Activated T-cell treated with anti-CD3 and anti-CD28 coated beads, Interleukin-2, amount 50 U/mL, for 24 hours (primary cell): Measurements from ENCODE around the gene CHKA.

Experiments used
- DNase-seq: peaks from one replicate; pipeline ENCODE4 v3.0.0-alpha.2; 2020
- H3K27ac Mint-ChIP-seq: 2 replicates; pipeline ENCODE4 v1.8.0; 2020; ENCODE audit warnings: mild to moderate bottlenecking, mixed read lengths
- H3K27me3 Mint-ChIP-seq: 2 replicates; pipeline ENCODE4 v1.8.0; 2020; ENCODE audit warnings: mixed read lengths
- H3K36me3 Mint-ChIP-seq: 2 replicates; pipeline ENCODE4 v1.8.0; 2020; ENCODE audit warnings: low read depth, mixed read lengths
- H3K4me1 Mint-ChIP-seq: 2 replicates; pipeline ENCODE4 v1.8.0; 2020; ENCODE audit warnings: low read depth, mixed read lengths
- H3K4me3 Mint-ChIP-seq: 2 replicates; pipeline ENCODE4 v1.8.0; 2020; ENCODE audit warnings: mild to moderate bottlenecking, moderate library complexity, mixed read lengths
- H3K9me3 Mint-ChIP-seq: 2 replicates; pipeline ENCODE4 v1.8.0; 2020; ENCODE audit warnings: mixed read lengths

CHKA gene

DNA sequence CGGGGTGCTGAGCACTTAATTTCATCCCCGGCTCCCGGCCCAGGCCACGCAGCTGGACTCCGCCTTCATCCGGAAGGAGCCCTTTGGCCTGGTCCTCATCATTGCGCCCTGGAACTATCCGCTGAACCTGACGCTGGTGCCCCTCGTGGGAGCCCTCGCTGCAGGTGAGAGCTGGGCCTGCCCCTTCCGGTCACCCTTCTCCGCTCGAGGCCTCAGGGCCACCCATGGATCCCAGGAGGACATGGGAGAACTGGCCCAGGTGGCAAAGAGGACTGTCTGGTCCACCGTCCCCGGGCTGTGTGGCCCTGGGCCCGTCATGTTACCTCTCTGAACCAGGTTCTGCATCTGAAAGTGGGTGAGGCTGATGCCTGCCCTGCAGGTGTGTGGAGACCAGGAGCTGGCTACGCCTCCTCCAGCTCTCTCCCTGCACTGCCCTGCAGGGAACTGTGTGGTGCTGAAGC is 102.4 kb downstream of the CHKA start:
- no peak overlapping the region for H3K4me3 Mint-ChIP-seq
- H3K36me3 Mint-ChIP-seq: no peaks in the 10 kb centered on the region
- no peaks in the 10 kb centered on the region for H3K9me3 Mint-ChIP-seq
- H3K27ac Mint-ChIP-seq: no peak overlapping the region
- no peak for DNase-seq
- no peaks in the 10 kb centered on the region for H3K27me3 Mint-ChIP-seq
- no peaks in the 10 kb centered on the region for H3K4me1 Mint-ChIP-seq

DNA sequence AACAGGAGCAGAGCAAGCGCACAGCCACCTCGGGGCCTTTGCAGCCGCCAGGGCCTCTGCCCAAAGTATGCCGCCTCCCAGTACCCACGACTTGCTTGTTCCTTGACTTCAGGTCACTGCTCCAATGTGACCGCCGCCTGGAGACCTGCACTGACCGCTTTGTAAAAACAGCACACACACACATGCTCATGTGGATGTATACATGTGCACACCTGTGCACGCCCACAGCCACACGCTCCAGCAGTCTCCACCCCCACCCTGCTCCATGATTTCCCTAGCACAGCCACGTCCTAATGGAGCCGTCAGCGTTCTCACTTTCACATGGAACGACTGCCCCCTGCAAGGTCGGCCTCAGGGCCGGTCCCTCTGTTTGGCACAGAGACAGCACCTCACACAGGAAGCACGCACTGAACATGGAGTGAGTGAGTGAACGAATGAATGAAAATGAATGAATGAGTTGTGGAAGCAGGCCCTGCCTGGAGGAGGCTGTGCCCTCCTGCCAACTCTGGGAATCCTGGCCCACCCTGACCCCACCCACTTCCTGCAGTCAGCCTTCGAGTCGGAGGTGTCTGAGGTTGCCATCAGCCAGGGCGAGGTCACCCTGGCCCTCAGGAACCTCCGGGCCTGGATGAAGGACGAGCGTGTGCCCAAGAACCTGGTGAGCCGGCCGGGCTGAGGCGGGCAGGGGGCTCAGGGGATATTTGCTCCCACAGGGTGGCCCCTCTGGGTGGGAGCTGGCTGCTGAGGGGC is 103.0 kb downstream of the CHKA start:
- no peak for DNase-seq
- H3K4me3 Mint-ChIP-seq: no peak overlapping the region
- no peaks in the 10 kb centered on the region for H3K36me3 Mint-ChIP-seq
- H3K9me3 Mint-ChIP-seq: no peaks in the 10 kb centered on the region
- no peak overlapping the region for H3K27ac Mint-ChIP-seq
- H3K4me1 Mint-ChIP-seq: no peaks in the 10 kb centered on the region
- H3K27me3 Mint-ChIP-seq: no peaks in the 10 kb centered on the region

DNA sequence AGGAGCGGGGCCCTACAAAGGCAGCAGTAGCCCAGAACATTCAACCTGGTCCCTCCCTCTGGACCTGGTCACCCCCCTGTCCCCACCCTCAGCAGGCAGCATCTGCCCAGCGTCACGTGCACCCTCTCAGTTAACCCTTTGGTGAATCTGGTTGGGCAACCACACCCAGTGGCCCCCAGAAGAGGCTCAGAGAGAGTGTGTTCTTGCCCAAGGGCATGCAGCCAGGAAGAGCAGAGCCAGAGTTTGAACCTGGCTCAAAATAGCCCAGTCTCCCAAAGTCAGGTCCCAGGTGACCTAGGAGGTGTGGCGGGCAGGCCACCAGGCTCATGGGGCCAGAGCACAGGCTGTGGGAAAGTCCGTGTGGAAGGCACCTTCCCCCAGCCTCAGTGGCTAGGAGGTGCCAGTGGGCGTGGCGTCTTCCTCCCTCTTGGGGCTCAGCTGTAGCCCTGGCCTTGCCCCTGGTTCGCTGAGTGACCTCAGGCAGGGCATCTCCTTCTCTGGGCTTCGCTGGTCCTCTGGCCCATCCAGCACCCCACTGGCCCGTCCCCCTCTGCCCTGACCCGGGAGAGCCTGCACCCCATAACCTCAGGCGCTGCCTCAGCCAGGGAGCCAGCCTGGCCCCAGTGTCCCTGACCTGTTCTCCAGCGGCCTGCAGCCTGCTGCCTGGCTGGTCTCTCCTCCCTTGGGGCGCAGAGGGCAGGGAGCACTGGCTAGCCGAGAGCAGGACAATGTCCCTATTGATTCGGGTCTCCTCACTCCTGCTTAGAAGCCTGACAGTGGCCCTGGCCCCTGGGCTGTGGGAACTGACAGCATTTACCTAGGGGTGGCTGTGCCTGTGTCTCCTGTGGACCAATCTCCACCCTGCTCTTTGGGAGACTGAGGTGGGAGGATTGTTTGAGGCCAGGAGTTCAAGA is 104.0 kb downstream of the CHKA start:
- no peaks in the 10 kb centered on the region for H3K4me1 Mint-ChIP-seq
- DNase-seq: no peak
- no peaks in the 10 kb centered on the region for H3K27me3 Mint-ChIP-seq
- H3K4me3 Mint-ChIP-seq: no peak overlapping the region
- H3K27ac Mint-ChIP-seq: no peak overlapping the region
- H3K9me3 Mint-ChIP-seq: no peaks in the 10 kb centered on the region
- H3K36me3 Mint-ChIP-seq: no peaks in the 10 kb centered on the region

DNA sequence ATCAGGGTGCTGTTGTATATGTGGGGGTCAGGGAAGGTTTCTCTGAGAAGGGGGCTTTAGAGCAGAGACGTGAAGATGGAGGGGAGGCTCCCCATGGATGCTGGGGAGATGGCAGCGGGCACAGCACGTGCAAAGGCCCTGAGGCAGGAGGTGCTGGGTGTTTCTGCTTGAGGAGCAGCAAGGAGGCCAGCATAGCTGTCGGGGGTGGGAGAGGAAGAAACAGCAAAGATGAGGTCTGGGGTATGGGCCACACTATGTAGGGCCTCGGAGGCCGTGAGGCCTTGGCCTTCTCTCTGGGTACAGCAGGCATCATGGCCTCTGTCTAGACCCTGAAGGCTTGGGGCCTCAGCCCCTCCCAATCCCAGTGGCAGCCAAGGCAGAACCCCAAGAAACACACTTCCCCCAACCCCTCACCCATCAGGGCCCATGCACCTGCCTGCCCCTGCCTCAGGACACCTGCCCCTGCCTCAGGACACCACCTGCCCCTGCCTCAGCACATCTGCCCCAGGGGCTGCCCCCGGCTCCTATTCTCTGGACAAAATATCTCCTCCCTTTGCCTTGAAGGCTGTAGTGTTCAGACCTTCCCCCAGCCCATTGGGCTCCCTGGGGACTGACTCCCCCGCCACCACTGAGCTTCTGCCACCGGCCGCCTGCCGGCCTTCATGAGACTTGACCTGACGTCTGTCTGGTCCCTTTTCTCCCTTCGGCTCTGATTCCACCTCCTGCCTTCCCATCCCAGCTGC is 104.9 kb downstream of the CHKA start:
- Mint-ChIP-seq H3K27ac (no peak overlapping the region), H3K36me3 (no peaks in the 10 kb centered on the region), H3K9me3 (no peaks in the 10 kb centered on the region), H3K4me1 (no peaks in the 10 kb centered on the region), H3K27me3 (no peaks in the 10 kb centered on the region), H3K4me3 (no peak overlapping the region)
- DNase-seq: no peak

DNA sequence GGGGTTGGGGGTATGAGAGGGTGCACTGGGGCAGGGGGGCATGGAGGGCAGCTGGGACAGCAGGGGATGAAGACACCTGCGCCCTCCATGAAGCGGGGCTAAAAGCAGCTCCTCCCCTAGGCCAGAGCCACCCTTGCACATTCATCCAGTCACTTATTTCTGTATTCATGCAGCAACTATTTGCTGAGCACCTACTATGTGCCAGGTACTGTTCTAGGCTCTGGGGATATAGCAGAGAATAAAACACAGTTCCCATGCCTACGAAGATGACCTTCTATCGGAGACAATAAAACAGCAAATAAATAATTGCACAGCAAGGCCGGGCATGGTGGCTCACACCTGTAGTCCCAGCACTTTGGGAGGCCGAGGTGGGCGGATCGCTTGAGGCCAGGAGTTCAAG is 105.7 kb downstream of the CHKA start:
- Mint-ChIP-seq H3K36me3 (no peaks in the 10 kb centered on the region), H3K27me3 (no peaks in the 10 kb centered on the region), H3K4me3 (no peak overlapping the region), H3K27ac (no peak overlapping the region), H3K9me3 (no peaks in the 10 kb centered on the region), H3K4me1 (no peaks in the 10 kb centered on the region)
- DNase-seq: no peak

DNA sequence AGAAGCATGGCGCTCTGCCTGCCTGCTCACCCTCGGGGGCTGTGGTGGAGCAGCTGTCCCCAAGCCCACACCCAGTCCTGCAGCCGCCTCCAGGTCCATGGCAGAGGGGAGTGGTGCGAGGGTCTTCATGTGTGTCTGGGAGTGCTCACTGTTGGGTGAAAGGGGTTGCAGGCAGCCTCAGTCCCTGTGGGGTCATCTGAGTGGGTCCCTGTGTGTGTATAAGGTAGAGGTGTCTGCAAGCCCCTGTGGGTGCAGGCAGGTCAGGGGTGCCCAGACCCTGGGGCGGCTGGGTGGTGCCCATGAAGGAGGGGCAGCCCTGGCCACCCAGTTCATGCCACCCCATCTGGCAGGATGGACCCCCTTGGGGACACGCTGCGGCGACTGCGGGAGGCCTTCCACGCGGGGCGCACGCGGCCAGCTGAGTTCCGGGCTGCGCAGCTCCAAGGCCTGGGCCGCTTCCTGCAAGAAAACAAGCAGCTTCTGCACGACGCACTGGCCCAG is 106.2 kb downstream of the CHKA start:
- no peak overlapping the region for H3K4me3 Mint-ChIP-seq
- H3K9me3 Mint-ChIP-seq: no peaks in the 10 kb centered on the region
- no peaks in the 10 kb centered on the region for H3K36me3 Mint-ChIP-seq
- DNase-seq: no peak
- no peak overlapping the region for H3K27ac Mint-ChIP-seq
- no peaks in the 10 kb centered on the region for H3K4me1 Mint-ChIP-seq
- H3K27me3 Mint-ChIP-seq: no peaks in the 10 kb centered on the region

DNA sequence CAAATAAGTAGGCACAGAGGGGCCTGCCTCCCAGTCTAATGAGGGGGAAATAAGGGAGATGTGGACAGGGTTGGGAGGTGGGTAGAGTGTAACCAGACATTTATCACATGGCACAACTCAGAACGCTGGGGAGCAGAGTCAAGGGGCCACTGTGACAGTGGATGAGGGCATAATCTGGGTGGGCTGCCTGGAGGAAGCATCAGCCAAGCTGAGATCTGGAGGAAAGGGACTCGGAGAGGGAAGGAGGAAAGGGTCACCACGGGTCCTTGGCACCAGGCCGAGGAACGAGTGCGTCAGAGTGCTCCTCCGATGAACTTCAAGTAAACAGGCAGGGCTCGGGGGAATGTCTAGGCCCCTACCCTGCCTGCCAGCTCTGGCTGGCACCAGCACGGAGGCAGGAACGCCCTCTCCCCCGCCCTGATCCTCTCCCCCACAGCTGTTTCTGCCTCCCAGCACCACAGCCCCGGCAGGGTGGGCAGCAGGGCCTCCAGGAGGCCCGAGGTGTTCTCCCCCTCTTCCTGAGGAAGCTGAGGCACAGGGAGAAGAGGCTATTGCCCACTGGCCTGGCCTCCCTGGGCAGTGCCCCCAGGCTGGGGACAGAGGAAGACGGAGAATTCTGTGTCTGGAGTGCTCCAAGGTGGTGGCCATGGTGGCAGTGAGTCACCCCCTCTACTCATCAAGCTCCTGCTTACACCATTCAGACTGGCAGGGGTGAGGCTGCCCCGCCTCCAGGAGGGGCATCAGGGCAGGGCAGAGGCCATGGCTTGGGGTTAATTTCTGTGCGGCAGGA is 106.8 kb downstream of the CHKA start:
- peaks cover 1% of the 10 kb centered on the region for H3K4me1 Mint-ChIP-seq
- H3K36me3 Mint-ChIP-seq: no peaks in the 10 kb centered on the region
- H3K27ac Mint-ChIP-seq: no peak overlapping the region

DNA sequence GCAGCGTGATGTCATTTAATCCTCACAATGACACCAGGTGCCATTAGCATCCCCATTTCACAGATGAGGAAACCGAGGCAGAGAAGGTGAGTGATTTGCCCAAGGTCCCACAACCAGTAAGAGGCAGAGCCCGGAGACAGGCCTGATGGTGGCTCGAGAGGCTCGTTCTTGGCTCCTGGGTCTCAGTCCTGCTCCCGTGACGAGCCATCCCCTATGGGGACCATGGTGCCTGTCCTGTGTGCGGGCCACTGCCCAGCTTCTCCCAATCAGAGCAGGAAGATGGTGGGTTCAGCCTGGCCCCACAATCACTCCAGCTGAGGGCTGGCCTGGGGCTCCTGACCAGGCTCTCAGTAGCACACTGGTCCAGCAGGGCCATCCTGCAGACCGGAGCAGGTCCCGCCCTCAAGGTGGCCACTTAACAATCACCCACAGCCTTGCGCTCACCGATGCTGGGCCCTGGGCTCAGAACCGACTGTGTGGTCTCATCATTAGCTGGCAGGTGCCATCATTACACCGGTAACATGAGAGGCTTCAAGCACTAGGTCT is 107.5 kb downstream of the CHKA start:
- no peaks in the 10 kb centered on the region for H3K36me3 Mint-ChIP-seq
- DNase-seq: no peak
- H3K27ac Mint-ChIP-seq: no peak overlapping the region
- H3K9me3 Mint-ChIP-seq: no peaks in the 10 kb centered on the region
- peaks cover 4% of the 10 kb centered on the region for H3K4me1 Mint-ChIP-seq
- no peak overlapping the region for H3K4me3 Mint-ChIP-seq
- H3K27me3 Mint-ChIP-seq: no peaks in the 10 kb centered on the region

More for the DNA sequence above, 106.8 kb downstream of the CHKA start:
- Mint-ChIP-seq H3K4me3 (no peak overlapping the region), H3K9me3 (no peaks in the 10 kb centered on the region), H3K27me3 (no peaks in the 10 kb centered on the region)
- DNase-seq: no peak

DNA sequence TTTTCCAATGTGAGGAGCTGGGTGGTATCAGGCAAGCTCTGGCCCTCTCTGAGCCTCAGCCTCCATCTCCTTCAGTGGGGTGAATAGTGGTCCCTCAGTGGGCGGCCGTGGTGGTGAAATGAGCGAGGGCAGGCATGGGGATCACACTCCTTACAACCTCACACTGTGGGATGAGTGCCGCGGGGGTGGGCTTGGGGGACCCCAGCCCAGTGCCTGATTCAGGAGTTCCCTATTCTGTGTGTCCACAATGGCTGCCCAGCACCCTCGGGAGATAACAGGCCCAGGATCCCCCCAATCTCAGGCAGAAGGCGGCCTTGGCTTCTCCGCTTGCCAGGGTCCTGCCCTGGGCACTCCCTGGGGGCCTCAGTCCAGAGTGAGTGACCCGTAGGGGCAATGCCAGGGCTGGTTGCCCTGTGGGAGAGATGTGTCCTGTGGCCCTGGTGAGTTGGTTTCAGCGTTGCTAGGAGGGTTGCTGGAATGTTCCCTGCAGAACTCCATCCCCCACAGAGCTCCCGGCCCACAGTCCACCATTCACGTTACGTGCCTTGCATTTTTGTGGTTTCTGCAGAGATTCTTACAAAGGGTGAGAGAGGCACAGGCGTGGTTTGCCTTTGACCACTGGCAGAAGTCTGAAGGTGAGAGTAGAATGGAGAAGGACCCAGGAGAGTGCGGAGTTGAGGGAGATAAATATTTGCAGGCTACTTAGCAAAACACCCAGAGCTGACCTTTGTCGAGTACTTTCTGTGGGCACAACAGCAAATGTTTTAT is 108.2 kb downstream of the CHKA start:
- Mint-ChIP-seq H3K36me3 (no peaks in the 10 kb centered on the region), H3K27me3 (no peaks in the 10 kb centered on the region), H3K27ac (no peak overlapping the region), H3K4me1 (peaks cover 4% of the 10 kb centered on the region), H3K9me3 (no peaks in the 10 kb centered on the region), H3K4me3 (no peak overlapping the region)
- DNase-seq: no peak

DNA sequence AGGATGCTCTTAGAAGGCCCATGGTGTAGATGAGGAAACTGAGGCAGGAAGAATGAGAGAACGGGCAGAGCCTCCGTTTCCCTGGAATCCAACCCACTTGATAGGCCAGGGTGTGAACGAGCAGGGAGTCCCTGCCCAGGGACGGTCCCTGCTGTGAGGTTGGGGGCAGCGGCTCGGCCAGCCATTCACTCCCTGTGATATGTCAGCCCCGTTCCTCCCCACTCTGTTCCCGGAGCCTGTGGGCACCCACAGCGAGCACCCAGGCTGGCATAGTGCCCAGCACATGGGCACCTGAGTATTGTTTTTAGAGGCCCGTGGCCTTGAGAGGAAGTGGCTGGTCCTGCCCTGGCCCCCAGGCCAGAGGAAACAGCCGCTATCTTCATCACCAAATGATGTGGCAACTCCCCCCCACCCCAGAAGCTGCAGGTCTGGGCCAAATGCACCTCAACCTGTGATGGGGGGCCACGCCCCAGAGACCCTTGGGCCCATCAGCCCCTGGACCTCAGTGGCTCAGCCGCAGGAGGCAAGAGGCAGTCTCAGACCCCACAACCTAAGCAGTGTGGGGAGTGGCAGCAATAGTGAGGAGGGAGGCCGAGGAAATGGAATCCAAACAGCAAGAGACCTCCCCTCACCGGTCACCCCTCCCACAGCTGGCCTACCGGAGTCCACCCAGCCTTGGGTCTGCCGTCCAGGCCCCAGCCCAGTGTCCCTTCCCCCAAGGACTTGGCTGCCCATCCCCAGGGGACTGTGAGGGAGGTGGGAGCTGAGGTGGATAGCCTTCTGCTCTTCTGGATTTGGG is 108.9 kb downstream of the CHKA start:
- DNase-seq: no peak
- Mint-ChIP-seq H3K4me3 (no peak overlapping the region), H3K4me1 (peaks cover 4% of the 10 kb centered on the region), H3K9me3 (no peaks in the 10 kb centered on the region), H3K36me3 (no peaks in the 10 kb centered on the region), H3K27me3 (no peaks in the 10 kb centered on the region), H3K27ac (no peak overlapping the region)

DNA sequence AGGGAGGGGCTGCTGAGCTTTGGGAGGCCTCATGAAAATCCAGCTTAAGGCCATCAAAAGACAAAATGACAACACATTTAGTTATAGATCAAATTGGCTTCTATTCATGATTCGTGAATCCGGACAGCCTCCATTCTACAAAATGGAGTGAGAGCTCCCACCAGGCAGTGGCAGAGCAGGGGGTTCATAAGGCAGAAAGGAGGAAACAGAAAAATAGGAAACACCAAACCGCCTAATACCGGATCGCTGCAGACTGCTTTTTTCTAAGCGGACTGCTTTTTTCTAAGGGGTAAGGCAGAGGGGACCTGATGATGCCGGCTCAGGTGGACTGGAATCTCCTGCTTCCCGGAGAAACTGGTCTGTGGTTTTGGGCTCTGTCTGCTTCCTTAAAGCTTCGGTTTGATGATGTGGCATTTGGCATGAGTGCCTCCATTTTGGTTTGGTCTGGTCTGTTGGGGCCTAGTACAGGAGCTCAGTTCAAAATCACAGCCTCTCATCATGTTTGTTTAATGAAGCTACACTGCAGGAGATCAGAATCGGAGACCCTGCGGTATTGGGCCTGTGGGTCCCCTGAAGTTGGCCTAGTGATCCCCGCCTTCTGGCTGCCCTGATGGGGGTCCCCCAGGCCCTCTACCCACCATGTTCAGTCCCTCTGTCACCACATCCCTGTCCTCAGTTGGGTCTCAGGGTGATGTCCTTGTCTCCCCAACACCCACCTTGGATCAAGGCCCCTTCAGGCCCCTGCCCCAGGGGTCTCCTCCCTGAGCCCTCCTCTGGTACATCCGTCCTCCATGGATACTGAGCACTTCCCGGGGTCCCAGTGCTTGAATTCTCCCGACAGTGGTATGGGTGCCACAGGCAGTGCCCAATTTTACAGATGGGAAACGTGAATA is 109.9 kb downstream of the CHKA start:
- Mint-ChIP-seq H3K9me3 (no peaks in the 10 kb centered on the region), H3K4me1 (peaks cover 4% of the 10 kb centered on the region), H3K36me3 (no peaks in the 10 kb centered on the region), H3K27ac (no peak overlapping the region), H3K4me3 (no peak overlapping the region), H3K27me3 (no peaks in the 10 kb centered on the region)
- DNase-seq: no peak
